Measurements from ENCODE around the gene NFXL1. TPM values are rescaled to one million over a fixed set of nuclear protein-coding genes. Genes with fewer than 3 reads are reported as not detected.

NFXL1 gene
- total RNA-seq, 1 donor, result 7.1 TPM

DNA sequence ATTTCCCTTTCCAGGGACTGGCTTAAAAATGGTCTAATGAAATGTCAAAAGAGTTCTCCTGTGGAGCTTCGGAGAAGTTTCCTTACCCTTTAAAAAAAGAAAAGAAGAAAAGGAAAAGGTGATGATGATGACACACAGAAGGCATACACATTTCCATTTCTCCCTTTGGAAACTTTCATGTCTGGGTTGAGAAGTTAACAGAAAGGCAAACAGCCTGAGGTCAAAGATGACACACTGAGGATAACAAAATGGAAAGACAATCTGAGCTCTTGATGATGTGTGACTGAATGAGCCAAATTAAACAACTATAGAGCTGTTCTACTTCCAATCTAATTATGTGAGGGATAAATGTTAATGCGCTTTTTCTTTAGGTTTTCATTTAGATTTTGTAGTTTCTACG is 32.2 kb downstream of the NFXL1 start:
- no peak overlapping the region for H3K4me3 ChIP-seq (ENCODE audit: low read depth, low read length)
- TF ChIP-seq, protein P1, sequence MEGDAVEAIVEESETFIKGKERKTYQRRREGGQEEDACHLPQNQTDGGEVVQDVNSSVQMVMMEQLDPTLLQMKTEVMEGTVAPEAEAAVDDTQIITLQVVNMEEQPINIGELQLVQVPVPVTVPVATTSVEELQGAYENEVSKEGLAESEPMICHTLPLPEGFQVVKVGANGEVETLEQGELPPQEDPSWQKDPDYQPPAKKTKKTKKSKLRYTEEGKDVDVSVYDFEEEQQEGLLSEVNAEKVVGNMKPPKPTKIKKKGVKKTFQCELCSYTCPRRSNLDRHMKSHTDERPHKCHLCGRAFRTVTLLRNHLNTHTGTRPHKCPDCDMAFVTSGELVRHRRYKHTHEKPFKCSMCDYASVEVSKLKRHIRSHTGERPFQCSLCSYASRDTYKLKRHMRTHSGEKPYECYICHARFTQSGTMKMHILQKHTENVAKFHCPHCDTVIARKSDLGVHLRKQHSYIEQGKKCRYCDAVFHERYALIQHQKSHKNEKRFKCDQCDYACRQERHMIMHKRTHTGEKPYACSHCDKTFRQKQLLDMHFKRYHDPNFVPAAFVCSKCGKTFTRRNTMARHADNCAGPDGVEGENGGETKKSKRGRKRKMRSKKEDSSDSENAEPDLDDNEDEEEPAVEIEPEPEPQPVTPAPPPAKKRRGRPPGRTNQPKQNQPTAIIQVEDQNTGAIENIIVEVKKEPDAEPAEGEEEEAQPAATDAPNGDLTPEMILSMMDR (IDR thresholded peaks at IDR 0.05; ENCODE audit: insufficient read depth, low read length), result no peak
- no peak for DNase-seq (ENCODE audit: low read depth)

DNA sequence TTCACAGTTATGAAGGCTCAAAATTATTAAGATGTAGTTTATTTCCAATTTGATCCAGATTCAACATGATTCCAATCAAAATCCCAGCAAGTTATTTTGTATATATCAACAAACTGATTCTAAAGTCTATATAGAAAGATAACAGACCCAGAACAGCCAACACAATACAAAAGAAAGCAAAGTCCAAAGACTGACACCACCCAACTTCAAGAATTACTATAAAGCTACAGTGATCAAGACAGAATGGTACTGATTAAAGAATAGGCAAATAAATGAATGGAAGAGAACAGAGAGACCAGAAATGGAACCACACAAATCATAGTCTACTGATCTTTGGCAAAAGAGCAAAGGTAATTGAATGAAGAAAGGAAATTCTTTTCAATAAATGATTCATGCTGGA is 34.9 kb downstream of the NFXL1 start:
- no peak for DNase-seq (ENCODE audit: low read depth)
- TF ChIP-seq, protein P1 (IDR thresholded peaks at IDR 0.05; ENCODE audit: insufficient read depth, low read length), result no peak
- H3K4me3 ChIP-seq (ENCODE audit: low read depth, low read length), result no peak overlapping the region

DNA sequence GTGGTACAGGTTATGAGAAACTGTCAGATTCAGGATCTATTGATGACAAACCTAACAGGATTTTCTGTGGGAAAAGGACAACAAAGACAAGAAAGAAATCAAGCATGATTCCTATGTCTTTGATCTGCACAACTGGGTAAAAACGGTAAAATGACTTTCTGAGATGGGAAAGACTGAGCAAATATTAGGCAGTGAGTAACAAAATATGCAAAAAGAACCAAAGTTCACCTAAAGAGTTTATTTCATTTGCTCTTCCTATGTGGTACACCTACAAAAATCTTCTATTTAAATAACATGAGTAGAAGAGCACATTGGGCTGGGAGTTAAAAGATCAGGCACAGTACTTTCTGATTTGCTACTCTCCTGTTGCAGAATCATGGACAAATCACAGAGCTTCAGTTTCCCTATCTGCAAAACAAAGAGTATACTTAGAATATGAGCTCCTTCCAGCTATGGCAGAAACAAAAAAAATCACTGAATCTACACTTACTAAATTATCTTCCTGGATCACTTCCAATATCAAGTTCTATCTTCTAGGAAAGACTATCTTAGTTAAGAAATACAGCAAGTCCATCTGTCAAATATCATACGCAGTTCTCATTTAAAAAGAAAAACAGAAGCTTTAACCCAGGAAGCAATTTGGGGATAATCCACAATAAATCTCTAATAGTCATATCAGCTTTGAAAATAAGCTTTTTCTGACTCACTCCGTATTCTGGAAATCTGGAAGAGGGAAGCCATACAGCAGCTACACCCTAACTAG is 37.4 kb downstream of the NFXL1 start:
- TF ChIP-seq, protein P1 (IDR thresholded peaks at IDR 0.05; ENCODE audit: insufficient read depth, low read length), result no peak
- no peak for DNase-seq (ENCODE audit: low read depth)
- no peak overlapping the region for H3K4me3 ChIP-seq (ENCODE audit: low read depth, low read length)

DNA sequence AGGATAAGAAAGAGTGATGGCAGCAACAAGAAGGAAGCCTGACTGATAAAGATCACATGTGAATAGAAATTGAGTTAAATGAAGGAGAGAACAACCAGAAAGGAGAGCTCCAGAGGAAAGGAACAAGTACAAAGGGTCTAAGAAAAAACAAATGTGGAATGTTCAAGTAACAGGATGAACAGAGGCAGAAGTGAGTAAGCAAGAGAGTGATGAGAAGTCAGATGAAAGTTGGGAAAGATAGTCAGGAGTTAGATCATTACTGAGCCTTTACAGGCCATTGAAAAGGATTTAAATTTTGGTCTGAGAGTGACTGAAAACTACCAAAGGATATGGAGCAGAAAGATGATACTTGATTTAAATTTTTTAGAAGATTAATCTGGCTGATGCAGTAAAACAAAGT is 38.1 kb downstream of the NFXL1 start:
- TF ChIP-seq, protein P1 (IDR thresholded peaks at IDR 0.05; ENCODE audit: insufficient read depth, low read length), result no peak
- no peak for DNase-seq (ENCODE audit: low read depth)
- H3K4me3 ChIP-seq (ENCODE audit: low read depth, low read length), result no peak overlapping the region

DNA sequence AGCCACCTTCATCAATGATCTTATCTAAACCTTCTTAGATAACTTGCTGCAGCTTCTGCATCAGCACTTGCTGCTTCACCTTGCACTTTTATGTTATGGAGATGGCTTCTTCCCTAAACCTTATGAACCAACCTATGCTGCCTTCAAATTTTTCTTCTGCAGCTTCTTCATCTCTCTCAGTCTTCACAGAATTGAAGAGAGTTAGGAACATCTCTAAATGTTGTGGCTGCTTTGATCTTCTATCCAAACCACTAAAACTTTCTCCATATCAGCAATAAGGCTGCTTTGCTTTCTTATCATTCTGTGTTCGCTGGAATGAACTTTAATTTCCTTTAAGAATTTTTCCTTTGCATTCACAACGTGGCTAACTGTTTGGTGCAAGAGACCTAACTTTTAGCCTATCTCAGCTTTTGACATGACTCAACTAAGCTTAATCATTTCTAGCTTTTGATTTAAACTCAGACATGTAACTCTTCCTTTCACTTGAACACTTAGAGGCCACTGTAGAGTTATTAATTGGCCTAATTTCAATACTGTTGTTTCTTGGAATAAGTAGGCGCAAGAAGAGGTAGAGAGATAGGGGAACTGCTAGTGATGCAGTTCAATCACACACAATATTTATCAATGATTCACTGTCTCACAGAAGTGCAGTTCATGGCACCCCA is 40.4 kb downstream of the NFXL1 start:
- no peak for DNase-seq (ENCODE audit: low read depth)
- TF ChIP-seq, protein P1 (IDR thresholded peaks at IDR 0.05; ENCODE audit: insufficient read depth, low read length), result no peak
- H3K4me3 ChIP-seq (ENCODE audit: low read depth, low read length), result no peak overlapping the region

DNA sequence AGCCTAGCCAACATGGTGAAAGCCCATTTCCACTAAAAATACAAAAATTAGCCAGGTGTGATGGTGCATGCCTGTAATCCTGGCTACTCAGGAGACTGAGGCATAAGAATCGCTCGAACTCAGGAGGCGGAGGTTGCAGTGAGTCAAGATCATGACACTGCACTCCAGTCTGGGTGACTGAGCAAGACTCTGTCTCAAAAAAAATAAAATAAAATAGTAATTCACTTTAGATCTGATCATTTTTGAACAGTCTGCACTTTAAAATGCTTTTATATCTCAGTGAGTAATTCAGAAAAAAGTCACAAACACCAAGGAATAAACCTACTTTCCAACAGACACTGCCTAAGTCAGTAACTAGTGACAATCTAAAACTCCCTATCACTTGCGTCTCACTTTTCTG is 50.9 kb downstream of the NFXL1 start:
- H3K4me3 ChIP-seq (ENCODE audit: low read depth, low read length), result no peak overlapping the region
- TF ChIP-seq, protein P1 (IDR thresholded peaks at IDR 0.05; ENCODE audit: insufficient read depth, low read length), result no peak
- DNase-seq (ENCODE audit: low read depth), result no peak
